Body of pancreas (tissue), 4 donors: ENCODE data around the gene CFAP20. TPM values are rescaled to one million over a fixed set of nuclear protein-coding genes. Genes with fewer than 3 reads are reported as not detected.

Source experiments
- ATAC-seq: fragments of 150-250 bp; one replicate; pipeline ENCODE4 v1.9.1; 2016
- DNase-seq, 4 donors: peaks; one replicate each; pipeline ENCODE4 v3.0.0-alpha.2; 2019
- H3K27ac ChIP-seq, 4 donors: fragments of 200-600 bp; sonication (generic); 1 replicate in 3 of 4; 2 replicates in 1 of 4; pipeline versions ENCODE4 v1.5.1 to v1.6.1; 2016 to 2019; ENCODE audit warnings: mild to moderate bottlenecking in 1 of 4, mixed read lengths in 1 of 4, moderate library complexity in 1 of 4
- H3K27me3 ChIP-seq, 2 donors: fragments of 200-600 bp; sonication (generic); one replicate each; pipeline ENCODE4 v1.6.0; 2016; ENCODE audit warnings: mild to moderate bottlenecking in 1 of 2
- H3K36me3 ChIP-seq, 2 donors: fragments of 200-600 bp; sonication (generic); replicated peaks in 1 of 2; 2 replicates each; pipeline ENCODE4 v1.5.1; 2016; ENCODE audit warnings: low read depth in 2 of 2; ENCODE audit not compliant: insufficient read depth in 1 of 2
- H3K4me1 ChIP-seq: fragments of 200-600 bp; sonication (generic); one replicate; pipeline ENCODE4 v1.6.0; 2016
- H3K4me3 ChIP-seq, 2 donors: fragments of 200-600 bp; sonication (generic); 1 replicate in 1 of 2; 2 replicates in 1 of 2; pipeline ENCODE4 v1.5.1; 2016 to 2019
- H3K9me3 ChIP-seq, 3 donors: fragments of 200-600 bp; sonication (generic); 1 replicate in 2 of 3; 2 replicates in 1 of 3; pipeline ENCODE4 v1.5.1; 2016
- POLR2A ChIP-seq, 3 donors: fragments of 450-650 bp; IDR thresholded peaks; one replicate each; pipeline ENCODE4 v1.6.1; 2016; ENCODE audit warnings: antibody characterized with exemption in 3 of 3, mild to moderate bottlenecking in 2 of 3
- WGBS, 2 donors: methylation state at CpG; one replicate each; pipeline ENCODE4 v1.1.5; 2017; 5-methylcytosine and 5-hydroxymethylcytosine counted together
- intact Hi-C: fragments of 100-400 bp; cut with DNase I; formaldehyde crosslinking; loops from one replicate; pipeline ENCODE4 v1.15.1; 2023
- total RNA-seq, 2 donors: library from RNA; depleted of rRNA; stranded (reverse); fragments of >200 nt; gene quantifications; one replicate each; pipeline ENCODE4 v1.1.0, GENCODE V29; 2016
- TF ChIP-seq, protein P1 (sequence below), 7 experiments: fragments of 450-650 bp in 4 of 7; fragments of 200-600 bp in 3 of 7; sonication (generic) in 3 of 7; IDR thresholded peaks; one replicate each; pipeline ENCODE4 v1.5.1; 2016 to 2019; ENCODE audit warnings: antibody characterized with exemption in 7 of 7

The CFAP20 gene
- total RNA-seq, 2 donors from 2014 or later: 11.9 to 33.2 TPM

DNA sequence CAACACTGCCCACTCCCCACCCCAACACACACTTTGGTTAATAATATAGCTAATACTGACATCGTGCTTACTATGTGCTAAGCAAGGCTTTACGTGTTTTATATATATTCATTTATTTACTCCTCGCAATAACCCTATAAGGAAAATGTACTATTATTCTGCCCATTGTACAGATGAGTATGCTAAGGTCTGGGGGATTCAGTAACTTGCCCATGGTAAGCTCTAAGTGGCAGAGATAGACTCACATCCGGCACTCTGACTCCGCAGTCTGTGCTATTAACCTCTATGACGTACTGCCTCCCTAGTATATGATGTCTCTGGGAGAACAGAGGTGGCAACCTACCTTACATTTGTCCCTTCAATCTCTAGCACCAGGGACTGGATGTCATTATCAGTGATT is 12.7 kb downstream of the CFAP20 start:
- intact Hi-C loops: loop anchor here (10.0 kb wide), 1 partner anchor 212 kb away; no protein-coding TSS in a partner anchor
- peaks cover 9 to 17% of the 10 kb centered on the region in 2 donors for H3K36me3 ChIP-seq
- no peak overlapping the region for H3K4me3 ChIP-seq
- TF ChIP-seq, protein P1, sequence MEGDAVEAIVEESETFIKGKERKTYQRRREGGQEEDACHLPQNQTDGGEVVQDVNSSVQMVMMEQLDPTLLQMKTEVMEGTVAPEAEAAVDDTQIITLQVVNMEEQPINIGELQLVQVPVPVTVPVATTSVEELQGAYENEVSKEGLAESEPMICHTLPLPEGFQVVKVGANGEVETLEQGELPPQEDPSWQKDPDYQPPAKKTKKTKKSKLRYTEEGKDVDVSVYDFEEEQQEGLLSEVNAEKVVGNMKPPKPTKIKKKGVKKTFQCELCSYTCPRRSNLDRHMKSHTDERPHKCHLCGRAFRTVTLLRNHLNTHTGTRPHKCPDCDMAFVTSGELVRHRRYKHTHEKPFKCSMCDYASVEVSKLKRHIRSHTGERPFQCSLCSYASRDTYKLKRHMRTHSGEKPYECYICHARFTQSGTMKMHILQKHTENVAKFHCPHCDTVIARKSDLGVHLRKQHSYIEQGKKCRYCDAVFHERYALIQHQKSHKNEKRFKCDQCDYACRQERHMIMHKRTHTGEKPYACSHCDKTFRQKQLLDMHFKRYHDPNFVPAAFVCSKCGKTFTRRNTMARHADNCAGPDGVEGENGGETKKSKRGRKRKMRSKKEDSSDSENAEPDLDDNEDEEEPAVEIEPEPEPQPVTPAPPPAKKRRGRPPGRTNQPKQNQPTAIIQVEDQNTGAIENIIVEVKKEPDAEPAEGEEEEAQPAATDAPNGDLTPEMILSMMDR (IDR thresholded peaks at IDR 0.05): no peak
- no peak for TF ChIP-seq POLR2A (IDR thresholded peaks at IDR 0.05)
- no peaks in the 10 kb centered on the region for H3K9me3 ChIP-seq
- no peak overlapping the region for H3K27ac ChIP-seq
- WGBS, 2 donors: 93 to 95% methylated on average over 6 of the region's 6 CpGs
- H3K4me1 ChIP-seq: peaks cover 36% of the 10 kb centered on the region
- no peak for DNase-seq
- ATAC-seq: no peak
- H3K27me3 ChIP-seq: no peaks in the 10 kb centered on the region

- TF ChIP-seq, protein P1 (IDR thresholded peaks at IDR 0.05): no peak
- no peak for TF ChIP-seq POLR2A (IDR thresholded peaks at IDR 0.05)
- peaks cover 9 to 17% of the 10 kb centered on the region in 2 donors for H3K36me3 ChIP-seq
- no peaks in the 10 kb centered on the region for H3K9me3 ChIP-seq
- DNase-seq (no peak), ATAC-seq (no peak)
- peaks cover 31% of the 10 kb centered on the region for H3K4me1 ChIP-seq
- intact Hi-C loops: loop anchor here (10.0 kb wide), 1 partner anchor 211 kb away; no protein-coding TSS in a partner anchor
- WGBS, 2 donors: 81 to 85% methylated on average over 6 of the region's 6 CpGs
- H3K4me3 ChIP-seq: no peak overlapping the region
- no peaks in the 10 kb centered on the region for H3K27me3 ChIP-seq
- H3K27ac ChIP-seq: no peak overlapping the region
These were observed 13.1 kb downstream of the CFAP20 start for GRCh38 chr16:58116081-58116480.

DNA sequence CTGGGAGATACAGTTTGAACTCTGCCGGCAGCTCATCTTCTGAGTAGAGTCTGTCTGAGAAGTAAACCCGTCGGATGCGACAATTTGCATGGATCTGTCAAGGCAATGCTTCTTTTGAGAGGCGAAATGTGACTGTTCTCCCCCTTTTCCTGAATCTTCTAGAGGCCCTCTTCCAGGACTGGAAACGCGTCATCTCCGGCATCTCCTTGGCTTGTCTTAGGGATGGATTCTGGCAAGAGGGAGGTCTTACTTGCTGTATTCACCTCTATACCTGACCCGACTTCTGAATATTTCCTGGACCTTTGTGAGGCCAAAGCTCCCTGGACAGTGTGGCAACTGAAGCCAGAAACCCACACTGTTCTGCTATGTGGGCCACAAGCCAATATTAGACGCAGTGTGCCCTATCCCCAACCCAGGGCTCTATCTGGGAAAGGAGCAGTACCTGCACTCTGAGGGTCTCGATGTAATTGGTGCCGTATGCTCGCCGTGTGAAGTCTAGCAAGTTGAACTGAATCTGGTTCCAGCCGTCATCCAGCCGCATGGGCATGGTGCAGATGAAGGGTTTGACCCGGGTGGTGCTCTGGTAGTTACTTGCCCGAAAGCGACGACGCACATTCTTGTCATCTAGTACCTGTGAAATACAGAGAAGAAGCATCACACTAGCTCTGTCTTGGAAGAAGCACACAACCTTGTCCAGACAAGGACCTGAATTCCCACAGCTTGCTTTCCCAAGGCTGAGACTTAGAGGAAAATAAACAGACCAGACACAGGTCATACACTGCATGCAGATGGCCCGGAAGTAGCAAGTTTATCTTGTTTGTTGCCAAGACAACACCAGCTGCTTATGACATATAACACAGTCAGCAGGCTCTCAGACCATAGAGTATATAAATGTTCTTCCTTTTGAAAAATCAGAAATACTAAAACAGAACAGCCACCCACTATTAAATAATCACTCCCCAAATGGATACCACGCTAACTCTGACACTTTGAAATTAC is 14.1 kb downstream of the CFAP20 start:
- TF ChIP-seq, protein P1 (IDR thresholded peaks at IDR 0.05): no peak
- TF ChIP-seq POLR2A (IDR thresholded peaks at IDR 0.05): no peak
- peak in 1 of 4 donors; percentile 20 for DNase-seq
- ATAC-seq: no peak
- H3K27ac ChIP-seq: peak overlapping the region in 2 of 4 donors; percentile 7 to 17
- no peak overlapping the region for H3K4me3 ChIP-seq
- intact Hi-C loops: loop anchor here (5.0 to 10.0 kb wide), 2 partner anchors 98 to 210 kb away; no protein-coding TSS in a partner anchor
- H3K36me3 ChIP-seq: peaks cover 9 to 17% of the 10 kb centered on the region in 2 donors
- H3K27me3 ChIP-seq: no peaks in the 10 kb centered on the region
- no peaks in the 10 kb centered on the region for H3K9me3 ChIP-seq
- peaks cover 22% of the 10 kb centered on the region for H3K4me1 ChIP-seq
- 86 to 88% methylated on average over 21 to 23 of the region's 23 CpGs for WGBS, 2 donors

- no peak overlapping the region for H3K27ac ChIP-seq
- H3K4me1 ChIP-seq: no peaks in the 10 kb centered on the region
- WGBS, 2 donors: 75 to 82% methylated on average over 3 of the region's 3 CpGs
- ATAC-seq: no peak
- H3K9me3 ChIP-seq: no peaks in the 10 kb centered on the region
- TF ChIP-seq, protein P1 (IDR thresholded peaks at IDR 0.05): no peak
- H3K4me3 ChIP-seq: no peak overlapping the region
- peaks cover 9 to 17% of the 10 kb centered on the region in 2 donors for H3K36me3 ChIP-seq
- no peak for DNase-seq
- intact Hi-C loops: loop anchor here (5.0 to 10.0 kb wide), 2 partner anchors 94 to 206 kb away; no protein-coding TSS in a partner anchor
- H3K27me3 ChIP-seq: no peaks in the 10 kb centered on the region
These were observed 17.9 kb downstream of the CFAP20 start for GRCh38 chr16:58111302-58111627.
